HepG2 (cell line): ENCODE data around the gene ABCF1. TPM values are rescaled to one million over a fixed set of nuclear protein-coding genes. Genes with fewer than 3 reads are reported as not detected.
A peak's percentile ranks its signal among the peaks of the same experiment; 100 is the strongest.

Experiments used
- FOXC1 ChIP-seq: sonication (generic); formaldehyde crosslinking; IDR thresholded peaks from 2 replicates; pipeline ENCODE4 v1.8.0; 2022; ENCODE audit warnings: mild to moderate bottlenecking, missing genetic modification reagents, borderline replicate concordance
- GZF1 ChIP-seq: sonication (generic); formaldehyde crosslinking; IDR thresholded peaks from 2 replicates; pipeline ENCODE4 v1.5.1; 2020; ENCODE audit warnings: mild to moderate bottlenecking, missing genetic modification reagents
- HDAC2 ChIP-seq: sonication (generic); formaldehyde crosslinking; IDR thresholded peaks from 2 replicates; pipeline ENCODE4 v1.4.0; 2020; ENCODE audit warnings: missing genetic modification reagents
- HNRNPH1 ChIP-seq: fragments of 200-400 bp; formaldehyde crosslinking; optimal IDR thresholded peaks from 2 replicates; pipeline ENCODE3; 2017; ENCODE audit warnings: mild to moderate bottlenecking, low read depth, low read length
- HOXA7 ChIP-seq: sonication (generic); formaldehyde crosslinking; IDR thresholded peaks from 2 replicates; pipeline ENCODE4 v1.8.1; 2022; ENCODE audit warnings: mild to moderate bottlenecking, missing genetic modification reagents, moderate library complexity
- JUND ChIP-seq: sonication (generic); formaldehyde crosslinking; IDR thresholded peaks from 2 replicates; pipeline ENCODE4 v1.8.0; 2022; ENCODE audit warnings: mild to moderate bottlenecking, missing genetic modification reagents
- NONO ChIP-seq, 2 experiments: fragments of 450-650 bp in 1 of 2; sonication (generic) in 1 of 2; formaldehyde crosslinking in 1 of 2; IDR thresholded peaks in 1 of 2; conservative IDR thresholded peaks in 1 of 2; 2 replicates each; pipeline versions ENCODE4 v1.6.1 to v1.8.0; 2017 to 2022; ENCODE audit warnings: mild to moderate bottlenecking in 1 of 2, missing genetic modification reagents in 1 of 2, moderate library complexity in 1 of 2
- NR2F6 ChIP-seq, 2 experiments: IDR thresholded peaks; 2 replicates each; pipeline ENCODE4 v1.6.1; 2016; ENCODE audit warnings: antibody characterized with exemption in 1 of 2, mild to moderate bottlenecking in 1 of 2
- POLR2AphosphoS2 ChIP-seq: IDR thresholded peaks from 2 replicates; pipeline ENCODE4 v1.6.1; 2011; ENCODE audit warnings: low read depth, low read length, improper control_type of control experiment
- PRPF4 ChIP-seq: fragments of 200-400 bp; formaldehyde crosslinking; IDR thresholded peaks from 2 replicates; pipeline ENCODE4 v1.6.1; 2016; ENCODE audit warnings: low read length, low read depth; ENCODE audit not compliant: poor library complexity, severe bottlenecking
- RFX3 ChIP-seq: IDR thresholded peaks from 2 replicates; pipeline ENCODE4 v1.6.1; 2016; ENCODE audit warnings: missing biosample characterization, missing genetic modification reagents
- THAP11 ChIP-seq: IDR thresholded peaks from 2 replicates; pipeline ENCODE4 v1.6.1; 2016; ENCODE audit warnings: missing biosample characterization, missing genetic modification reagents
- TRIM24 ChIP-seq: sonication (generic); formaldehyde crosslinking; IDR thresholded peaks from 2 replicates; pipeline ENCODE4 v1.8.0; 2022; ENCODE audit warnings: mild to moderate bottlenecking, missing genetic modification reagents
- U2AF1 ChIP-seq: fragments of 200-400 bp; formaldehyde crosslinking; optimal IDR thresholded peaks from 2 replicates; pipeline ENCODE3; 2017; ENCODE audit warnings: mild to moderate bottlenecking, low read depth, low read length
- ZBTB42 ChIP-seq: sonication (generic); formaldehyde crosslinking; IDR thresholded peaks from 2 replicates; pipeline ENCODE4 v1.5.0; 2020; ENCODE audit warnings: mild to moderate bottlenecking, missing genetic modification reagents
- ZBTB7B ChIP-seq: sonication (generic); formaldehyde crosslinking; IDR thresholded peaks from 2 replicates; pipeline ENCODE4 v1.4.0; 2020; ENCODE audit warnings: missing genetic modification reagents
- ZFP62 ChIP-seq: sonication (generic); formaldehyde crosslinking; IDR thresholded peaks from 2 replicates; pipeline ENCODE4 v1.4.0; 2020; ENCODE audit warnings: missing genetic modification reagents
- ZNF101 ChIP-seq: sonication (generic); formaldehyde crosslinking; IDR thresholded peaks from 2 replicates; pipeline ENCODE4 v1.4.0; 2020; ENCODE audit warnings: mild to moderate bottlenecking, low read depth, missing genetic modification reagents, borderline replicate concordance
- ZNF124 ChIP-seq: sonication (generic); formaldehyde crosslinking; IDR thresholded peaks from 2 replicates; pipeline ENCODE4 v1.4.0; 2020; ENCODE audit warnings: missing genetic modification reagents
- ZNF354B ChIP-seq: sonication (generic); formaldehyde crosslinking; IDR thresholded peaks from 2 replicates; pipeline ENCODE4 v1.8.0; 2022; ENCODE audit warnings: mild to moderate bottlenecking, missing genetic modification reagents
- ZNF367 ChIP-seq: sonication (generic); formaldehyde crosslinking; IDR thresholded peaks from 2 replicates; pipeline ENCODE4 v1.4.0; 2020; ENCODE audit warnings: missing genetic modification reagents, borderline replicate concordance
- ZNF614 ChIP-seq: IDR thresholded peaks from 2 replicates; pipeline ENCODE4 v1.6.1; 2018; ENCODE audit warnings: missing biosample characterization, missing genetic modification reagents, inconsistent platforms, borderline replicate concordance
- ZNF616 ChIP-seq: sonication (generic); formaldehyde crosslinking; IDR thresholded peaks from 2 replicates; pipeline ENCODE4 v1.5.0; 2020; ENCODE audit warnings: low read depth, mild to moderate bottlenecking, missing genetic modification reagents
- ZNF781 ChIP-seq: sonication (generic); formaldehyde crosslinking; IDR thresholded peaks from 2 replicates; pipeline ENCODE4 v1.5.1; 2020; ENCODE audit warnings: borderline replicate concordance, mild to moderate bottlenecking, missing genetic modification reagents; ENCODE audit errors: not compliant biosample characterization
- ZSCAN12 ChIP-seq: sonication (generic); formaldehyde crosslinking; IDR thresholded peaks from 2 replicates; pipeline ENCODE4 v1.9.0; 2021; ENCODE audit warnings: mild to moderate bottlenecking, missing genetic modification reagents
- polyA plus RNA-seq, 8 experiments: library from polyadenylated mRNA; depleted of rRNA in 3 of 8; stranded (reverse) in 7 of 8; unstranded in 1 of 8; fragments of >200 nt; fragmentation: Illumina TruSeq in 4 of 8; extraction: Trizol in 4 of 8; gene quantifications; 2 replicates each; pipeline versions ENCODE4 v1.2.1 to v1.2.3, GENCODE V29; 2011 to 2016; ENCODE audit warnings: low read depth in 4 of 8, missing spikeins in 1 of 8, mixed read lengths in 1 of 8; ENCODE audit not compliant: insufficient read depth in 1 of 8
- total RNA-seq, 5 experiments: library from RNA; depleted of rRNA; stranded (reverse); fragments of >200 nt; fragmentation: Illumina TruSeq; extraction: Trizol; gene quantifications; 2 replicates each; pipeline ENCODE4 v1.2.3, GENCODE V29; 2016; ENCODE audit warnings: low read depth in 1 of 5
- TF ChIP-seq, protein P1 (sequence below): sonication (generic); formaldehyde crosslinking; IDR thresholded peaks from 2 replicates; pipeline ENCODE4 v1.5.0; 2020; ENCODE audit warnings: missing genetic modification reagents, mild to moderate bottlenecking, borderline replicate concordance
- TF ChIP-seq, protein P2 (sequence below): sonication (generic); formaldehyde crosslinking; IDR thresholded peaks from 2 replicates; pipeline ENCODE4 v1.9.0; 2021; ENCODE audit warnings: missing genetic modification reagents, mild to moderate bottlenecking, borderline replicate concordance
- TF ChIP-seq, protein P3 (sequence below): sonication (generic); formaldehyde crosslinking; IDR thresholded peaks from 2 replicates; pipeline ENCODE4 v1.5.0; 2020; ENCODE audit warnings: missing genetic modification reagents

The ABCF1 gene
- total and polyA plus RNA-seq, 2 of the 13 experiments (the other 11 are each of a cell fraction or from before 2014, with no cell fraction given) = 25.4 to 98.9 TPM

DNA sequence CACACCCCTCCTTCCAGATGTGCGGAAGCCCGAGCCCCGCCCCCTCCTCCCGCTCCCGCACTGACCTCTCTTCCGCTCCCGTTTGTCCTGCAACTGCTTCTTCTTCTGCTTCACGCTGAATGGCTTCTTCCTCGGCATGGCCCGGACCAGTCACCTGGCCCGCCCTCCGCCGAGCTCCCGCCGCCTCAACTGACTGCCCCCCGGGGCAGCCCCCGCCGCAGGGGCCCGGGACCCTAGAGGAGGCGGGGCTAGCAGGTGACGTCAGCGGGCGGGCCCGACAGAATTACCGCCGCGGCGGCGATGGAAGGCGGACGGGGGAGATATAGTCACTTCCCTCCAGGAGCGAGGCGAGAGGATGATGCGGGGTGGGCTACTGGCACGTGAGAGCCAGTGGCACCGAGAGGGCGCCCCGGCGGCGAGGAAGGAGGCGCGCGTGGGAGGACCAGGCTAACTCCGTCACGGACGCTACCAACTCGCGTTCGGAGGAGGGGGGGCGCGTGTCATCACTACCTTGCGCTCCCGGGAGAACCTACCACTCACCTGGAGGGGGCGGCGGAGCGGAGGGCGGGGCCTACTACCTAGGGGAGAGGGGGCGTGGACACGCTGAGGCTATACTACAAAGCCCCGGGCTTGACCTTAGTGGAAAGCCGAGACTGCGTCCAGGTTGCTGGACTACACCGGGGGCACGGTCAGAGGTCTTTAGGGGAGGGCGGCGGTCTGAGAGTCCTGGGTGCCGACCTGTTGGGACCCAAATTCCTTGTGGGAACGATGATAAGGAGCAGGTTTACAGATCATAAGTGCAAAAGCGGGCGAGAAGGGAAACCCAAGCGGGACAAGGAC lies 15.0 kb upstream of the ABCF1 start, which contains the start of gene GNL1 (continued):
- TF ChIP-seq NR2F6 (IDR thresholded peaks at IDR 0.05) = peak; percentile 98
- TF ChIP-seq NR2F6 (CRISPR knock-in tag; IDR thresholded peaks at IDR 0.05) = peak; percentile 92
- TF ChIP-seq ZBTB42 (CRISPR knock-in tag) = peak; percentile 99
- TF ChIP-seq, protein P1, sequence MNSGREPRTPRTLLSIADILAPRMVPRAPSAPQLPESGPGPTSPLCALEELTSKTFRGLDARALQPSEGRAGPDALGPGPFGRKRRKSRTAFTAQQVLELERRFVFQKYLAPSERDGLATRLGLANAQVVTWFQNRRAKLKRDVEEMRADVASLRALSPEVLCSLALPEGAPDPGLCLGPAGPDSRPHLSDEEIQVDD (CRISPR knock-in tag) = no peak
- TF ChIP-seq THAP11 (CRISPR knock-in tag) = no peak
- peak; percentile 89 for TF ChIP-seq ZSCAN12 (CRISPR knock-in tag)
- no peak for TF ChIP-seq HDAC2
- TF ChIP-seq GZF1 (CRISPR knock-in tag) = 0 out of 2 replicates have a peak, but pooled peaks have one; percentile 68
- no peak for TF ChIP-seq ZBTB7B
- TF ChIP-seq ZFP62 = no peak
- no peak for TF ChIP-seq PRPF4
- TF ChIP-seq, protein P2, sequence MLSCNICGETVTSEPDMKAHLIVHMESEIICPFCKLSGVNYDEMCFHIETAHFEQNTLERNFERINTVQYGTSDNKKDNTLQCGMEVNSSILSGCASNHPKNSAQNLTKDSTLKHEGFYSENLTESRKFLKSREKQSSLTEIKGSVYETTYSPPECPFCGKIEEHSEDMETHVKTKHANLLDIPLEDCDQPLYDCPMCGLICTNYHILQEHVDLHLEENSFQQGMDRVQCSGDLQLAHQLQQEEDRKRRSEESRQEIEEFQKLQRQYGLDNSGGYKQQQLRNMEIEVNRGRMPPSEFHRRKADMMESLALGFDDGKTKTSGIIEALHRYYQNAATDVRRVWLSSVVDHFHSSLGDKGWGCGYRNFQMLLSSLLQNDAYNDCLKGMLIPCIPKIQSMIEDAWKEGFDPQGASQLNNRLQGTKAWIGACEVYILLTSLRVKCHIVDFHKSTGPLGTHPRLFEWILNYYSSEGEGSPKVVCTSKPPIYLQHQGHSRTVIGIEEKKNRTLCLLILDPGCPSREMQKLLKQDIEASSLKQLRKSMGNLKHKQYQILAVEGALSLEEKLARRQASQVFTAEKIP = no peak
- TF ChIP-seq HOXA7 (CRISPR knock-in tag) = no peak
- TF ChIP-seq FOXC1 (CRISPR knock-in tag) = peak; percentile 10; the same call in 1 of the 2 replicates
- TF ChIP-seq ZNF101 (CRISPR knock-in tag) = no peak
- TF ChIP-seq ZNF614 (CRISPR knock-in tag) = peak; percentile 16; the same call in 1 of the 2 replicates
- TF ChIP-seq ZNF124 = peak; percentile 4; the same call in 1 of the 2 replicates
- TF ChIP-seq TRIM24 (CRISPR knock-in tag) = no peak
- TF ChIP-seq ZNF367 = no peak
- peak; percentile 81 for TF ChIP-seq ZNF781 (CRISPR knock-in tag)
- TF ChIP-seq, protein P3, sequence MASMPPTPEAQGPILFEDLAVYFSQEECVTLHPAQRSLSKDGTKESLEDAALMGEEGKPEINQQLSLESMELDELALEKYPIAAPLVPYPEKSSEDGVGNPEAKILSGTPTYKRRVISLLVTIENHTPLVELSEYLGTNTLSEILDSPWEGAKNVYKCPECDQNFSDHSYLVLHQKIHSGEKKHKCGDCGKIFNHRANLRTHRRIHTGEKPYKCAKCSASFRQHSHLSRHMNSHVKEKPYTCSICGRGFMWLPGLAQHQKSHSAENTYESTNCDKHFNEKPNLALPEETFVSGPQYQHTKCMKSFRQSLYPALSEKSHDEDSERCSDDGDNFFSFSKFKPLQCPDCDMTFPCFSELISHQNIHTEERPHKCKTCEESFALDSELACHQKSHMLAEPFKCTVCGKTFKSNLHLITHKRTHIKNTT (CRISPR knock-in tag) = no peak
- no peak for TF ChIP-seq NONO (IDR thresholded peaks at IDR 0.05)
- peak; percentile 67 for TF ChIP-seq NONO (CRISPR knock-in tag; conservative IDR thresholded peaks at IDR 0.05)
- no peak for TF ChIP-seq ZNF616 (CRISPR knock-in tag)
- TF ChIP-seq ZNF354B (CRISPR knock-in tag) = peak; percentile 65; the same call in 1 of the 2 replicates
- TF ChIP-seq HNRNPH1 = no peak
- TF ChIP-seq JUND (CRISPR knock-in tag) = peak; percentile 84
- TF ChIP-seq POLR2AphosphoS2 = no peak
- peak; percentile 65 for TF ChIP-seq U2AF1
- TF ChIP-seq RFX3 (CRISPR knock-in tag) = no peak
